LNCAP (cell line): ENCODE results near the gene TUBB.

Experiments
- TF ChIP-seq, protein P1 (sequence below): fragments of 450-650 bp; IDR thresholded peaks from 2 replicates; pipeline ENCODE4 v1.5.1; 2017; ENCODE audit warnings: mild to moderate bottlenecking

The TUBB gene

DNA sequence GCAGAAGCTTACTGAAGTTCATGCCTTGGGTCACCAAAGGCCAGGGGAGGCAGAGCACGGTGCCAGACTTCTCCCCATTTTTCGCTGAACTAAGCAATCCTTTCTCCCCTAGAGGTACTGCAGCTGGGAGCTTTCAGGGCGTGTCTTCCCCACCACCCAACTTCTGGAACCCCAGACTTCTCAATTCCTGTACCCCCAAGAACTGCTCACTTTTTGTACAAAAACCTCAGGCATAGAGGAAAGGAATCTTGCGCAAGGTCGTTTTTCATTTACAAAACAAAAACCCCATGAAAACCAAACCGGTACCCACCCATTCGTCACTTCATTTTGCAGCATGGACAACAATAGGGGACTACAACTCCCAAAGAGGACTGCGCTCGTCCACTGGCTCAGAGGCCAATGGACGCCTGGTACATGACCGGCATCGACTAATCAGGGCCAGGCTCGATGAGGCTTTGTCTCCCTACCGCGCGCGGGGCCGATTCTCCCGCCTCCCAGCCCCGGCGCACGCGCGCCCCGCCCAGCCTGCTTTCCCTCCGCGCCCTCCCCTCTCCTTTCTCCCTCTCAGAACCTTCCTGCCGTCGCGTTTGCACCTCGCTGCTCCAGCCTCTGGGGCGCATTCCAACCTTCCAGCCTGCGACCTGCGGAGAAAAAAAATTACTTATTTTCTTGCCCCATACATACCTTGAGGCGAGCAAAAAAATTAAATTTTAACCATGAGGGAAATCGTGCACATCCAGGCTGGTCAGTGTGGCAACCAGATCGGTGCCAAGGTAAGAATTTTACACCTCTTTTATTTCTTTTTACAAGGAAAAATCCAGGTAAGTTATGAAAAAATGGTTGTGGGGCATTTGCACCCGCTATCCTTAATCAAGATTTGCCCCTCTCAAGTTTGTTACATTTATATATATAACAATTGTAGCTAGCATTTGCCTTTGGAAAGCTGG lies at the start of gene TUBB:
TUBB (plus strand) TSS at position 562 of the 947 bp plus-strand sequence; CDS start at position 717, 155 bp downstream.
- TF ChIP-seq, protein P1, sequence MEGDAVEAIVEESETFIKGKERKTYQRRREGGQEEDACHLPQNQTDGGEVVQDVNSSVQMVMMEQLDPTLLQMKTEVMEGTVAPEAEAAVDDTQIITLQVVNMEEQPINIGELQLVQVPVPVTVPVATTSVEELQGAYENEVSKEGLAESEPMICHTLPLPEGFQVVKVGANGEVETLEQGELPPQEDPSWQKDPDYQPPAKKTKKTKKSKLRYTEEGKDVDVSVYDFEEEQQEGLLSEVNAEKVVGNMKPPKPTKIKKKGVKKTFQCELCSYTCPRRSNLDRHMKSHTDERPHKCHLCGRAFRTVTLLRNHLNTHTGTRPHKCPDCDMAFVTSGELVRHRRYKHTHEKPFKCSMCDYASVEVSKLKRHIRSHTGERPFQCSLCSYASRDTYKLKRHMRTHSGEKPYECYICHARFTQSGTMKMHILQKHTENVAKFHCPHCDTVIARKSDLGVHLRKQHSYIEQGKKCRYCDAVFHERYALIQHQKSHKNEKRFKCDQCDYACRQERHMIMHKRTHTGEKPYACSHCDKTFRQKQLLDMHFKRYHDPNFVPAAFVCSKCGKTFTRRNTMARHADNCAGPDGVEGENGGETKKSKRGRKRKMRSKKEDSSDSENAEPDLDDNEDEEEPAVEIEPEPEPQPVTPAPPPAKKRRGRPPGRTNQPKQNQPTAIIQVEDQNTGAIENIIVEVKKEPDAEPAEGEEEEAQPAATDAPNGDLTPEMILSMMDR: no peak

DNA sequence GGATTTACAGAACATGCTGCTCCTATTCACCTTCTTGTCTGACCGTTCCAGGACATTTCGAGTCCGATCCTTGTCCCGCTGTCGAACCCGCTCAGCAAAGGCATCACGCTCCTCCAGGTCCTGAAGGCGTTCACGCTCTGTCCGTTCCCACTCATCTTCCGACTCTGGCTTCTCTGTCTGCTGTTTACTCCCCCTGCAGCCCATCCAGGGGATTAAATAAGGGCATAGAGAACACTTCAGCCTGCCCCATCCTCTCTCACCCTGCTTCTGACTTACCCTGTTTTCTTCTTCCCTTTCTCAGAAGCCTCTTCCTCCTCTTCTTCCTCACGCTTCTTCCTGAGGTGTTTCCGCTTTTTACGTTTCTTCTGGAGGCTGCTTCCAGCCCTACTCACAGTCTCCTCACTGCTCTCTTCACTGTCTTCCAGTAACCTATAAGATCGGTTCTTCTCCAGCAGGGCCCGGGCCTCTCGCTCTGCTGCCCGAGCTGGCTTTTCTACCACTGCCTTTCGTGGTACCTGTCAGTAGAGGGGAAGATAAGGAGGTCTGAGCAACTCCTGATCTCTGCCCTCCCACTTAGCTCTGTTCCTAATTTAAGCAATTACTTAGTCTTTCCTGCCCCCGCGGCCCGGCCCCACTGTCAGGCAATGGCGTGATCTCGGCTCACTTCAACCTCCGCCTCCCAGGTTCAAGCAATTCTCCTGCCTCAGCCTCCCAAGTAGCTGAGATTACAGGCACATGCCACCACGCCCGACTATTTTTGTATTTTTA lies 49.2 kb upstream of the TUBB start:
- TF ChIP-seq, protein P1: no peak

DNA sequence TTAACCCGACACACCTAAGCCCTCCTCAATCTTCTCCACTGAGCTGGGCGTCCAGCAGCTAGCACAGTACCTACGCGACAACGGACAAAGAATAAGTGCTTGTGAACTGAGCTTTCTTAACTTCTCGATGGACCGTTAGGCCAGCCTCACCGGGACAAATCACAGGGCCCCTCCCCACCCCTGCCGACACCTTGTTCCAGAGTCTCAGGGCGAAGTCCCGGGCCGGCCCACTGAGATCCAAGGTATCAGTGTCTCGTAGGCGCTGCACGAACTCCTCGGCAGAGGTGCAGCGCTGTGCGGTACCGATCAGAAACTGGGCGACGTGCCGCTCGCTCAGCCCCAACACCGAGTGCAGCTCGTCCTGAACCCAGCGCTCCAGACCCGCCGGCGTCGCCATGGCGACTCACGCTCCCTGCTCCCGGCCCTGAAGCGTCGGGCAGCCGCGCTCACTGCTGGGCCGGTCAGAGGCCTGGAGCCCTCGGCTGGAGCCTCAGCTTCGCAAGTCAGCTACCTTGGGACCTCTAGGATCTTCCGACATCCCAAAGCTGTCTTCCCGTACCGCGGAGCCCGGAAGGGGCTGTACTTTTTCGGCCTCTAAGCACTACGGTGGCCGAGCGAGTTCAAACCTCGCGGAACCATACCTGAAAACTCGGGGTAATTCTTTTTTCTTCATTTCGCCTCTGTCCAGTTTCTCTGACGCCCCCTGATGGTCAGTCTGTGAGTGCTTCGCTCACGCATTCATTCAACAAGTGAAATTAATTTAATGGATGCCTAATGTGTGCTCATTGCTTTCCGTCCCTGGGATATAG lies 47.5 kb upstream of the TUBB start, which contains the start of gene DHX16:
DHX16 (minus strand) TSS at position 562 of the 809 bp plus-strand sequence; CDS start at position 397, 165 bp downstream.
- TF ChIP-seq, protein P1: peak; percentile 83

DNA sequence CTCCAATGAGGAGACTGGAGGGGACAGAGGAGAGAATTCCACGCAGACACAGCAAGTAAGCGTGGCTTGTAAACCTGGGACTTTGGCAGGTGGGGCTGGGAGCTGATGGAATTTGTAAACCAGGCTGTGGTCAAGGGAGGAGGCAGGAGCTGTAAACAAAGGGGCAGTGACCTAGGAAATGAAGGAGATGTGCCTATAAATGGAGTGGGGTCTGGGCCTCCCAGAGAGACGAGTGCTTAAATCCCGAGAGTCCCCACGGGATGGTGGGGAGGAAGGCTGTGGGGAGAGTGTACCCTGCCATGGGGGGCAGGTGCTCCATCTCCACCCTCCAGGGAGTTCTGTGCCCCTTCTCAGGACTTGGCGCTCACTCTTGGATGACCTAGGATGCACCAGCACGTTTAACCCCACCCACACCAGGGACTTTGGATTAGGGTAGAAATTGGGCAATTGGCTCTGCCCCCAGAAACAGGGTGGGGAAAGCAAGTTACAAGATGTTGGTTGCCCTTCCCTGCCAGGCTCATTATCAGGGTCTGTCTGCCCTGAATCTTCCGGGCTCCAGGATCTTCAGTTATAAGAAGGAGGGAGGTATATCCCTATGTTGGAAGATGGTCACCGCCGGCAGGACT lies 43.4 kb upstream of the TUBB start:
- TF ChIP-seq, protein P1: no peak

DNA sequence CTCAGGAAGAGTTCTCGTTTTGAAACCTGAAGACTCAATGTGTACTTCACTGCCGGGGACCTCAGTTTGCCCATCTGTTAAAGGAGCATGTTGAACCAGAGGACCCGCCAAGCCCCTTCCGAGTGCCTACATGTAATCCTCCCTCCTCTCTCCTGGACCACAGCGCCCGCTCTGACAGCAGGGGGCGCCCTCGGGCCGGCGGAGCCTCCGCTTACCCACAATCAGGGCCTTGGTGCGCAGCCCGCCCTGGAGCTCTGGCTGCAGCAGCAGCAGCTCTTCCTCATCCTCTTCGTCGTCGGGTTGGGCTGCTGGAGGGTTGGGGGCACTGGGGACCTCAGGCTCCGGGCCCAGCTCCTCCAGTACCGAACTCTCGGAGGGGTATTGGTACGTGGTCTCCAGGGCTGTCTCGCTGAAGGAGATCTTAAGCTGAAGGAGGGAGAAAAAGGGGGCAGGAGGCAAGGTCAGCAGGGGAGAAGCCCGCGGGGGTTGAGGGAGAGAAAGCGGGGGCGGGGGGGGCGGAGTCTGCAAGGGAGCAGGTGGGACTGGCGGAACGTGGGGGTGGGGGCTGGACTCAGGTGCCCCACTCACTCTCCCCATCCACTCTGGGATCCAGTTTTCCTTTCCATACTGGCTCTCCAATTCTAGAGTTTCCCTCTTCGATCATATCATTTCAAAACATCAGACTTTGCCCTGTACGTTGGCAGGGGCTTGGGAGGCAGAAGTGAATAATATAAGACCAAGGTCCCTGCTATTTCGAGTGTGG lies 41.0 kb upstream of the TUBB start:
- TF ChIP-seq, protein P1: peak; percentile 89

DNA sequence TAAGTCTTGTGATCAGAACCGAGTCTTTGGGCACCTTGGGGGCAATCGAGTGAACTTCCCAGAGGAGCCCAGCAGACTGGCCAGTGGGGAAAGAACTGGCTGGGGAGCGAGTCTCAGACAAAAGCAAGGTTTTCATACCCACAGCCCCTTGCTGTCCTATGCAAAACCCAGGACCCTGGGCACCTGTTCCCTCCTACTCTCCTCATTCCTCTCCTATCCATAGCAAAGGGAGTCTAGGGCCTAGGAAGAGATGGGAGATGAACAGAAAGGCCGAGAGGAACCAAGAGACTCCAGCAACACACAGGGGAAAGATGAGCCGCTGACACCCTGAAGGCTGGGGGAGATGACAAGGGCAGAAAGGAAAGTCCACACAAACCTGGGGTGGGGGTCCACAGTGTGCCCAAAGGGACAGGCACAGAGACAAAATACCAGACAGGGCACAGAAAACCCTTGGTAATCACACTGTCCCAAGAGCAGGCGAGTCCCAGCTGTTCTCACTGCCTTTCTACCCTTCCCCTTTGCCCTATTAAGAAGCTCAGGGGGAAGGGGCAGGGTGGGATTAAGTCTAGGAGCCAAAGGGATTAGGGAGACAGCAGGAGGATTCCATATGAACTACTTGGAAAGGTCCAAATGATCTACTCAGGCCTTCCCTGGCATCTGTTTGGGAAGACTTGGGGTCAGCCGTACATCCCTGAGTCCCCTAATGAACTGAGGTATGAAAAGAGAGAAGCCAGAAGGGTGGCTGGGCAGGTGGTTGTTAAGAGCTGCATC lies 40.2 kb upstream of the TUBB start:
- TF ChIP-seq, protein P1: no peak
